Neuron (in vitro differentiated cells): ENCODE data around the gene FERMT2.

Experiments used
- H2AFZ ChIP-seq: one replicate; pipeline ENCODE4 v1.6.1; 2013; ENCODE audit warnings: low read depth, mild to moderate bottlenecking, inconsistent platforms, low read length, moderate library complexity
- H3K27me3 ChIP-seq: one replicate; pipeline ENCODE4 v1.6.1; 2013; ENCODE audit warnings: low read length; ENCODE audit not compliant: insufficient read depth
- H3K36me3 ChIP-seq: one replicate; pipeline ENCODE4 v1.6.1; 2013; ENCODE audit warnings: low read length; ENCODE audit not compliant: insufficient read depth
- H3K4me1 ChIP-seq: one replicate; pipeline ENCODE4 v1.6.1; 2013; ENCODE audit warnings: low read length; ENCODE audit not compliant: insufficient read depth
- H3K4me3 ChIP-seq: 2 replicates; pipeline ENCODE4 v1.5.1; 2013; ENCODE audit warnings: mild to moderate bottlenecking, low read length, moderate library complexity
- H3K9me3 ChIP-seq: one replicate; pipeline ENCODE4 v1.6.1; 2013; ENCODE audit warnings: low read length

FERMT2 gene

DNA sequence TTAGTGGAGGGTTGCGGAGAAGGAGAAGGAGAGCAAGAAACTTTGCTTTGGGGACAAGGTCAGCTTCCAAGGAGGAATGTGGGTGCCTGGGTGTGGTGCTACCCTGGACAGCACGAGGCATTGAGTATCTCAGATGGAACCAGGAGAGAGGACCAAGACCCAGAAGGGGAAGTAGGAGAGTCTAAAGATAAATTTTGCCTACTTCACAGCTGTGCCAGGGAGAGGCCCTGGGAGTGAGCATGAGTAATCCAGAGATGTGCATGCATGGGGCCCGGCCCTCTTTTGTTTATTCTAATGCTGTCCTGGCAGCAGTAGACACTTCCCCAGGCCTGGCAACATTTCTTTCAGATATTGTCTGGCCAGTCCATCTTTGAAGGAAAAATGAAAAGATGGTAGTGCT lies 110.0 kb downstream of the FERMT2 start:
- Histone ChIP-seq H3K4me1 (peaks cover 7% of the 10 kb centered on the region), H3K4me3 (no peak overlapping the region), H3K36me3 (no peaks in the 10 kb centered on the region), H2AFZ (no peak overlapping the region), H3K9me3 (no peaks in the 10 kb centered on the region), H3K27me3 (no peaks in the 10 kb centered on the region)

GRCh38 chr14:52837451-52837850 lies 113.4 kb downstream of the FERMT2 start:
- no peaks in the 10 kb centered on the region for H3K4me1 ChIP-seq
- no peaks in the 10 kb centered on the region for H3K36me3 ChIP-seq
- H3K9me3 ChIP-seq, result no peaks in the 10 kb centered on the region
- no peaks in the 10 kb centered on the region for H3K27me3 ChIP-seq
- H3K4me3 ChIP-seq, result no peak overlapping the region
- H2AFZ ChIP-seq, result no peak overlapping the region

DNA sequence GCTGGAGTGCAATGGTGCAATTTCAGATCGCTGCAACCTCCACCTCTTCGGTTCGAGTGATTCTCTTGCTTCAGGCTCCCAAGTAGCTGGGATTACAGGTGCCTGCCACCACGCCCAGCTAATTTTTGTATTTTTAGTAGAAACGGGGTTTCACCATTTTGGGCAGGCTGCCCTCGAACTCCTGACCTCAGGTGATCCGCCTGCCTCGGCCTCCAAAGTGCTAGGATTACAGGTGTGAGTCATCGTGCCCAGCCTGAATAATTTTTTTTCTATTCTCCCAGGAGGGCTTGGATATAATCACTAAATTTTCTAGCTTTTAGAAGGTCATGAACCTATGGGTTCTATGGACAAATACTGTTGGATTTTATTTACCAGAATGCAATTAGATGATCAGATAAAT lies 114.8 kb downstream of the FERMT2 start:
- no peaks in the 10 kb centered on the region for H3K36me3 ChIP-seq
- no peaks in the 10 kb centered on the region for H3K9me3 ChIP-seq
- no peaks in the 10 kb centered on the region for H3K27me3 ChIP-seq
- H3K4me1 ChIP-seq, result no peaks in the 10 kb centered on the region
- no peak overlapping the region for H3K4me3 ChIP-seq
- H2AFZ ChIP-seq, result no peak overlapping the region

DNA sequence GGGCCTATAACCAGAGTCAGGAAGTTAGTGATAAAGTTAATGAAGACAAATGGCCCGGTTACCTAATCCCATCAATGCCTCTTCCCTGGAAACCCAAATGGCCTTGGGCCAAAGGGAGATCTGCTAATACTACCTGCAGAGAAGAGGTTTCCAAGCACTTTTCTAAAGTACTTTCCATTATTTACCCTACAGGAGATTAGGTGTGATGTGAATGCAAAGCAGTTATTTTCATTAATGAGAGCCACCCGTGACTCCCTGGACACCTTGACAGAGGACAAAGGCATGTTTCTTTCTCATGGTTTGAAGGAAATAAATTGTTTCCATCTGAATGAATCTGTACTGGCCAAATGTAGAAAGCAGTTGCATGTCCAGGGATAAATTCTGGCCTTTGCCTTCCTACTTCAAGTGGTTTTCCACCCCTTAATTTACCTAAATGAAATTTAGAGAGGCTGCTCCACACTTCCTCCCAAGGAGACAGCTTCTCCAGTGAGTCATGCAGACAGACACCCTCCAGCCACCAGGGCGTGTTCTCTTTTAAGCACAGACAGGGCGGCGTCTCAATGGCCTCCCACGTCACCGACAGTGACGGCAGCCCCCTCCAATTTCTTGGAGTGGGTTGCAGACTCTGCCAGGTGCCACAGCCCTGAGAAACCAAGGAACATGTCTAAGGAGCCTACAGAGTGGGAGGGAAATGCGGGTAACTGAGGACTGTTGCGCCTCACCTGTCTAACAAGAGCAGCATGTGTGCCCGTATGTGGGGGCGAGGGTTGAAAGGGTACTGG lies 115.5 kb downstream of the FERMT2 start:
- H3K36me3 ChIP-seq, result no peaks in the 10 kb centered on the region
- no peak overlapping the region for H3K4me3 ChIP-seq
- no peaks in the 10 kb centered on the region for H3K4me1 ChIP-seq
- no peaks in the 10 kb centered on the region for H3K9me3 ChIP-seq
- no peak overlapping the region for H2AFZ ChIP-seq
- H3K27me3 ChIP-seq, result no peaks in the 10 kb centered on the region

GRCh38 chr14:52834440-52834842 lies 116.4 kb downstream of the FERMT2 start:
- no peaks in the 10 kb centered on the region for H3K27me3 ChIP-seq
- no peaks in the 10 kb centered on the region for H3K36me3 ChIP-seq
- no peaks in the 10 kb centered on the region for H3K9me3 ChIP-seq
- H3K4me3 ChIP-seq, result no peak overlapping the region
- H2AFZ ChIP-seq, result no peak overlapping the region
- H3K4me1 ChIP-seq, result no peaks in the 10 kb centered on the region

- Histone ChIP-seq H3K9me3 (no peaks in the 10 kb centered on the region), H3K4me1 (no peaks in the 10 kb centered on the region), H2AFZ (no peak overlapping the region), H3K36me3 (no peaks in the 10 kb centered on the region), H3K4me3 (no peak overlapping the region), H3K27me3 (no peaks in the 10 kb centered on the region)
Observed at GRCh38 chr14:52833891-52834290, 117.0 kb downstream of the FERMT2 start.

DNA sequence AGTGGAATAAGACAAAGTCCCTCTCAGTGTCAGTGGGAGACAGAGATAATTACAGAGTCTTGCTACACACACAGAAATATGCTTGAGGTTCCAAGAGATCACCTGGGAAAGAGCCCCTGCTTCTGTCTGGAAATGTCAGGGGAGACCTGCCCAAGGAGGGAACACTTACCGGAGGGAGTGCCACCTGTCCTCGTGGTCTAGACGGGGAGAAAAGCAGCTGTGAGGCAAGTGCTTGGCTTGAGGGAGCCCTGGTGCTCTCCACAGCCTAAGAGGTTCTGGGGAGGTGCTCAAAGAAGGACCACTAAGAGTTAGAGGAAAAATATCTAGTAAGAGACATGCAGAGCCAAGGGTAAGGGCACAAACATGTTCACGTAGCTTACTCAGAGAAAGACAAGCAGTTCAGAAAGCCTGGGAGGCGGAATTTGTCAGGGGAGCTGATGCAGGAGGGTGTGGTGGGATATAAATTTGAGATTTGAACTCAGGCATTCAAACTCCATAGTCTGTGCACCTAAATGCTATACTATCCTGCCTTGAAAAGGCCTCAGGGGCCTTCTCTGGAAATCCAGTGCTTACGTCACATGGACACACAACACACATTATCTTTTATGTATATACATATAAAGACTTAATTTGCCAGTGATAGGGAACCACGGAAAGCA lies 121.2 kb downstream of the FERMT2 start:
- no peaks in the 10 kb centered on the region for H3K4me1 ChIP-seq
- H3K27me3 ChIP-seq, result no peaks in the 10 kb centered on the region
- no peak overlapping the region for H3K4me3 ChIP-seq
- H2AFZ ChIP-seq, result no peak overlapping the region
- H3K9me3 ChIP-seq, result no peaks in the 10 kb centered on the region
- H3K36me3 ChIP-seq, result no peaks in the 10 kb centered on the region

DNA sequence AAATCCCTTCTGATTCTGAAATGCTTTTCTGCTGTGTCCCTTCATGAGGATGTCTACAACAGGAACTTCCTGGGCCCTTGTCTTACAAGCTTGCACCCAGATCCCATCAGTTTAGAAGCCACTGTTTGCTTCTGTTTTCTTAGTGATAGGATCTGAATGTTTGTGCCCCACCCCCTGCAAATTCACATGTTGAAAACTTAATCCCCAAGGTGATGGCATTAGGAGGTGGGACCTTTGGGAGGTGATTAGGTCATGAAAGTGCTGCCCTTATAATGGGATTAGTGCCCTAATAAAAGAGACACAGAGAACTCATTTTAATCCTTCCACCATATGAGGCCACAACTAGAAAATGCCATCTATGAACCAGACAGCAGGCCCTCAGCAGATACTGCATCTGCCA lies 123.4 kb downstream of the FERMT2 start:
- Histone ChIP-seq H3K4me3 (no peak overlapping the region), H3K36me3 (no peaks in the 10 kb centered on the region), H3K27me3 (no peaks in the 10 kb centered on the region), H2AFZ (no peak overlapping the region), H3K9me3 (no peaks in the 10 kb centered on the region), H3K4me1 (no peaks in the 10 kb centered on the region)

DNA sequence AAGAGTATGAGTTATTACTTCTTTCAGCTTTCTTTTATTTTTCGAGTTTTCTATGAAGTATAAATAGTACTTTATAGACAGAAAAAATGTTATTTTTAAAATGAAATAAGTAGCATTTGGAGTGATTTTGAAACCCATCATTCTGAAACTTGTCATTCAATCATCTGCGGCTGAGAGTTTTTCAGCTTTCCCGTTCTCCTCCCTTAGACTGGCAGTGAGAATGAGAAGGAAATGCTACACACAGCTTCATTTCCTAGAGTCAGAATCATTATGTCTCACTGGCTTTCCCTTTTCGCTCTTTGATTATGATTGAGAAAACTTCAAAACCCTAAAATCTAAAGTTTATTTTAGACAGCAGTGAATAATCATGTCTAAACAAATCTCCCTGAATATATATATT lies 125.8 kb downstream of the FERMT2 start:
- H2AFZ ChIP-seq, result no peak overlapping the region
- no peaks in the 10 kb centered on the region for H3K9me3 ChIP-seq
- H3K4me1 ChIP-seq, result no peaks in the 10 kb centered on the region
- no peaks in the 10 kb centered on the region for H3K27me3 ChIP-seq
- no peaks in the 10 kb centered on the region for H3K36me3 ChIP-seq
- no peak overlapping the region for H3K4me3 ChIP-seq

GRCh38 chr14:52824462-52824861 lies 126.4 kb downstream of the FERMT2 start:
- Histone ChIP-seq H3K4me1 (no peaks in the 10 kb centered on the region), H3K4me3 (no peak overlapping the region), H2AFZ (no peak overlapping the region), H3K9me3 (no peaks in the 10 kb centered on the region), H3K36me3 (no peaks in the 10 kb centered on the region), H3K27me3 (no peaks in the 10 kb centered on the region)

- no peaks in the 10 kb centered on the region for H3K4me1 ChIP-seq
- no peaks in the 10 kb centered on the region for H3K36me3 ChIP-seq
- no peak overlapping the region for H2AFZ ChIP-seq
- no peak overlapping the region for H3K4me3 ChIP-seq
- H3K27me3 ChIP-seq, result no peaks in the 10 kb centered on the region
- no peaks in the 10 kb centered on the region for H3K9me3 ChIP-seq
Observed at GRCh38 chr14:52821805-52822250, 129.0 kb downstream of the FERMT2 start.

DNA sequence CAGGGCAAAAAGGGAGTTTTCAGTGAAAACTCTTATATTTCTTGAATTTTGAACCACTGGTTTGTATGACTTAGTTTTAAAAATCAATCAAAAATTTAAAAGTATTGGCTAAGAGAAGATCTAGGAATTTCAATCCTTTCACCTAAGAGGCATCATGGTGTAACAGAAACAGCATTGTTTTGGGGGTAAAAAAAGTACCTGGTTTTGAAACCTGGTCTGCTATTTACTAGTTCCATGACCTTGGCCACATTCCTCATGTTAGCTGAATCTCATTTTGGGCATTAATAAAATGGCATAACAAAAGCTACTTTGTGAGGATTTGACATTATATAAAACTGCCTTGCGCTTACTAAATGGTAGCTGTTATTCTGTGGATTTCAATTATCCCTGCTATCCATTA lies 142.7 kb downstream of the FERMT2 start:
- Histone ChIP-seq H3K4me1 (no peaks in the 10 kb centered on the region), H3K4me3 (no peak overlapping the region), H3K27me3 (no peaks in the 10 kb centered on the region), H3K9me3 (no peaks in the 10 kb centered on the region), H2AFZ (no peak overlapping the region), H3K36me3 (no peaks in the 10 kb centered on the region)
